Measurements from ENCODE around the gene MYOZ3. TPM values are rescaled to one million over a fixed set of nuclear protein-coding genes. Genes with fewer than 3 reads are reported as not detected.

Gene MYOZ3
- total RNA-seq, 4 donors from 2014 or later: 0.22 TPM; not detected in 3

DNA sequence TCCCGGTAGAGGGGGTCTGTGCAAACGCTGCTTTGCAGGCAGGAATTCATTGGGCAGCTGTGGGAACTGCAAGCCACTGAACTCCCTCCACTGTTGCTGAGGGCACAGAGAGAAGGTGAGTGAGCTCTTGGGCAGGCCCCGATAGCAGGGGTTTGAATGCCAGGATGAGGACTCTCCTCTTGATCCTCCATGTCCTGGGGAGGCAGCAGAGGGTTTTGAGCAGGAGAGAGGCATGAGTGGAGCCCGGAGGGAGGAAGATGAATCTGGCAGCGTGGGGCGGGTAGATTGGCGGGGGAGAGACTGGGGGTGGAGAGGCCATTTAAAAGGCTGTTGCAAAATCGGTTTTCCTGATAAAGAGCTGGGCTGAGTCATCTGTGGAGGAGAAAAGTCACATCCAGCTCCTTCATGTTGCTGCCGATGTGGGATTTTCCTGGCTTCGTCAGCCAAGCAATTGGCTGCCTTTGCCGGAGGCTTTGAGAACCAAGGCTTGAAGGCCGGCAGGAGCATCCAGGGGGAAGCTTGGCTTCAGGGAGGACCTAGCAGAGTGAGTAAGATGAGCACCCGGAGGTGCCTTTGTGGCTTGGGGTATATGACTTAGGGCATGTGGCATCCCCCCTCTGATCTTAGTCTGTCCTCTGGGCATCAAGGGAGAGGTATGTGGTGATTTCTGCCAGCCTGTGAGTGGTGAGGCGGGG is 20.6 kb upstream of the MYOZ3 start, which contains the start of gene SYNPO:
Gene SYNPO (plus strand): TSS at position 350 of the 695 bp plus-strand sequence. CDS start 7,616 bp downstream, outside the sequence.
- TF ChIP-seq, protein P1, sequence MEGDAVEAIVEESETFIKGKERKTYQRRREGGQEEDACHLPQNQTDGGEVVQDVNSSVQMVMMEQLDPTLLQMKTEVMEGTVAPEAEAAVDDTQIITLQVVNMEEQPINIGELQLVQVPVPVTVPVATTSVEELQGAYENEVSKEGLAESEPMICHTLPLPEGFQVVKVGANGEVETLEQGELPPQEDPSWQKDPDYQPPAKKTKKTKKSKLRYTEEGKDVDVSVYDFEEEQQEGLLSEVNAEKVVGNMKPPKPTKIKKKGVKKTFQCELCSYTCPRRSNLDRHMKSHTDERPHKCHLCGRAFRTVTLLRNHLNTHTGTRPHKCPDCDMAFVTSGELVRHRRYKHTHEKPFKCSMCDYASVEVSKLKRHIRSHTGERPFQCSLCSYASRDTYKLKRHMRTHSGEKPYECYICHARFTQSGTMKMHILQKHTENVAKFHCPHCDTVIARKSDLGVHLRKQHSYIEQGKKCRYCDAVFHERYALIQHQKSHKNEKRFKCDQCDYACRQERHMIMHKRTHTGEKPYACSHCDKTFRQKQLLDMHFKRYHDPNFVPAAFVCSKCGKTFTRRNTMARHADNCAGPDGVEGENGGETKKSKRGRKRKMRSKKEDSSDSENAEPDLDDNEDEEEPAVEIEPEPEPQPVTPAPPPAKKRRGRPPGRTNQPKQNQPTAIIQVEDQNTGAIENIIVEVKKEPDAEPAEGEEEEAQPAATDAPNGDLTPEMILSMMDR (IDR thresholded peaks at IDR 0.05; ENCODE audit: low read depth): no peak

DNA sequence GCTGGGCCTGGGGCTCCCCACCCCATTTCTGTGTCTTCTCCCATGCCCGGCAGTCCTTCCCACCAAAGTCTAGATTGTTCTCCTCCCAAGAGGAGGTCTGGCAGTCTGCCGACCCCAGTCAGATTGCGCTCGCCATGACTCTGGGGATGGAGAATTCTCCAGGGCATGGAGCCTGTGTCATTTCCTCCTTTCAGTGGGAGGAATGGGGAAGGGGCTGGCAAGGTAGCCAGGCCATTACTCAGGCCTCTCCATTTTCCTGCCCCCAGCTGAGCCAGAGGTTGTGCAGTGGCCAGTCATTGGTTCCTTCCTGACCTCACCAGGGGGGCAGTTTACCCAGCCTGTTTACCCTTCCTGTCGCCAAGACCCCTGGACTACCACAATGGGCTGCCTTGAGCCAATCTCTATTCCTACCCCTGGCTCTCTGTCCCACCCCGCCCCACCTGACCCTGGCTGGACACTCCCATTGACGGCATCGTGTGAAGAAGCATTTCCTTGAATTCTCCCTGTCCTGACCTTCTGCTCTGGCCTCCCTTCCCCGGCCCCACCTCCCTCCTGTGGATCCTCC is 20.0 kb upstream of the MYOZ3 start:
- TF ChIP-seq, protein P1 (IDR thresholded peaks at IDR 0.05; ENCODE audit: low read depth): no peak

DNA sequence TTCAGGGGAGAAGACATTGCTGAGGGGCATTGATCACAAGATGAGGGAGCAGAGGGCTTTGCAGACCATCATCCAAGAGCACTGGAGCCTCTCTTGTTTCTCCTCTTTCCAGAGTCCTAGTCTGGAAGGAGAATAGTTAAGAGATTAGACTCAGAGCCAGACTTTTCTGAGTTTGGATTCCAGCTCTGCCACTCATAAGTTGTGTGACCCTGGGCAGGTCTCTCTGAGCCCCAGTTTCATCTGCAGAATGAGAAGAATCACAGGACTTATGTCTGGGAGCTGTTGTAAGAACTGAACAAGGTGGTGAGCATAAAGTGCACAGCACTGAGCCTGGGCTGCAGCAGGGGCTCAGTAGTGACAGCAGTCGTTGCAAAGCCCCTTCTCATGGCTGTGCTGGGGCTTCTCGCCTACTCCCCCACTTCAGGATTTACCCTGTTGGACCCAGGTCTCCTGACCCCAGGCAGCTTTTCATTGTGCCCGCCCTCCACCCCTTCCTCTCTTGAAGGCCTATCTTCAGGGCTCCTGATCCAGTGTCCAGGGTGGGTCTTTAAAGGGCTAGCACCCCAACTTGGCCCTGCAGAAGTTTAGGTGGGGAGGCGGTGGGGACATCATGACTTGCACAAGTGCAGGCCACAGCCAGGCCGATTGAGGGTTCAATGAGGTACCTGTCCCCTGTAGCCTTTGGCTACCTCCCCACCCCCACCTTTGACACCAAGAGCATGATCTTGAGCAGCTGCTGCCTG is 19.1 kb upstream of the MYOZ3 start:
- TF ChIP-seq, protein P1 (IDR thresholded peaks at IDR 0.05; ENCODE audit: low read depth): no peak

DNA sequence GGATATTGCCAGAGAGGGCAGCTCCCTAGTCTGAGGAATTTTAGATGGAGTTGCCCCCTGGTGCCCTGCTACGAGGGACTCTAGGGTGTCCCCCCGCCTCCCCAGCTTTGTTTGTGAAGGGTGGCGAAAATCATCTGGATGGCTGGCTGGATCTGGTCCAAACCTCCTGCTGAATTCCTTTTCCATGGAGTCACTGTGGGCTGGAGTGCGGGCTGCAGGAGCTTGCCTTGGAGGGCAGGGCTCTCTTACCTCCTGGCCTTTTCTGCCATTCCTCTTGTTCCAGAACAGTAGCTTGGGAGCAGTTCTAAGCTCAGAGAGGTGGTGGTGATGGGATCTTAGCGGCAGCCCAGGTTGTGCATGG is 18.5 kb upstream of the MYOZ3 start:
- TF ChIP-seq, protein P1 (IDR thresholded peaks at IDR 0.05; ENCODE audit: low read depth): no peak

DNA sequence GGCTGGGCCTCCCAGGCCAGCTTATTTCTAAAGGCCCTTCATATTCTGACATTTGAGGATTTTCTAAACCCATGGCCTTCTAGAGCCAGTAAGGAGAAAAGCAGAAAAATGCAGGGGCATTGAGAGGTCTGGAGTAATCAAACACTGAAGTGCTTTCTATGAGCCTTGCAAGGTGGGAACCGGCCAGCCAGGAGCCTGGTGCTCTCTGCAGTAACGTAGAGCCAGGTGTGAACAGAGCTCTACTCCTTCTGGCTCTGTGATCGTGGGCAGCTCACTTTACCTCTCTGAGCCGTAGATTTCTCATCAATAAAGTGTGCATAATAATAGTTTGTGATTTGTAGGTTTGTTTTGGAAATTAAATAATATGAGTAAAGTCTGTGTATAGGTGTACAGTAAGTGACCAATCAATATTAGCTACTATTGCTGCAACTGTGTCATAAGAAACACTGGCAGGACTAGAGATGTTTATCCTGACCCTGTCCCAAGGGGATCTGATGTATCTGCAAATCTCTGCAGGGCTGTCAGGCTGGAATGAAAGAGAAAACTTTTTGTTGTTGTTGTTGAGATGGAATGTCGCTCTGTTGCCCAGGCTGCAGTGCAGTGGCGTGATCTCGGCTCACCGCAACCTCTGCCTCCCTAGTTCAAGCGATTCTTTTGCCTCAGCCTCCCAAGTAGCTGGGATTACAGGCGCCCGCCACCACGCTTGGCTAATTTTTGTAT is 17.9 kb upstream of the MYOZ3 start:
- TF ChIP-seq, protein P1 (IDR thresholded peaks at IDR 0.05; ENCODE audit: low read depth): no peak

DNA sequence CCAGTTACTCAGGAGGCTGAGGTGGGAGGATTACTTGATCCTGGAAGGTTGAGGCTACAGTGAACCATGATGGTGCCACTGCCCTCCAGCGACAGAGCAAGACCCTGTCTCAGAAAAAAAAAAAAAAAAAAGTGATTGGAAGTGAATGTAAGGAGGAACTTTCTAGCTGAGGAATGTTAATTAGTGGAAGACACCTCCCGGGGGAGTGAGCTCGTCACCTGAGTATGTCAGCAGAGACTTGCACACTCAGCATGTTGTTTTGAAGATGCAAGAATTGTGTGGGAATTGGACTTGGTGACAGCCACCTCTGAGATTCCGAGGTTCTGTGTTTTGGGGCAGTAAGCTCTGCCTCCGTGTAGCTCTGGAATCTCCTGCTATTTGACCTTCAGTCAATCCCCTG is 17.0 kb upstream of the MYOZ3 start:
- TF ChIP-seq, protein P1 (IDR thresholded peaks at IDR 0.05; ENCODE audit: low read depth): no peak
